CD14-positive monocyte (primary cell): Measurements from ENCODE around the gene SLC38A8. TPM values are rescaled to one million over a fixed set of nuclear protein-coding genes. Genes with fewer than 3 reads are reported as not detected.
A peak's percentile ranks its signal among the peaks of the same experiment; 100 is the strongest.

Experiments
- DNase-seq, 3 donors: peaks; one replicate each; pipeline ENCODE4 v3.0.0-alpha.2; 2011 to 2022
- H2AFZ ChIP-seq: 2 replicates; pipeline ENCODE4 v1.6.0; 2012; ENCODE audit warnings: mild to moderate bottlenecking, low read depth, low read length, inconsistent platforms; ENCODE audit not compliant: insufficient read depth, poor library complexity, severe bottlenecking
- H3K27ac ChIP-seq, 2 donors: 1 replicate in 1 of 2; 2 replicates in 1 of 2; pipeline ENCODE4 v1.5.1; 2012 to 2013; ENCODE audit warnings: low read length in 2 of 2, control low read depth in 1 of 2, inconsistent platforms in 1 of 2, low read depth in 1 of 2, mild to moderate bottlenecking in 1 of 2
- H3K27me3 ChIP-seq, 2 donors: one replicate each; pipeline versions ENCODE4 v1.6.0 to v1.6.1; 2011 to 2013; ENCODE audit warnings: low read length in 2 of 2; ENCODE audit not compliant: control insufficient read depth in 2 of 2, insufficient read depth in 2 of 2
- H3K36me3 ChIP-seq, 2 donors: replicated peaks in 1 of 2; 1 replicate in 1 of 2; 2 replicates in 1 of 2; pipeline versions ENCODE4 v1.5.1 to v1.6.1; 2012 to 2013; ENCODE audit warnings: low read length in 2 of 2, control low read depth in 1 of 2, inconsistent platforms in 1 of 2, mild to moderate bottlenecking in 1 of 2; ENCODE audit not compliant: insufficient read depth in 2 of 2, control insufficient read depth in 1 of 2
- H3K4me1 ChIP-seq, 2 donors: 1 replicate in 1 of 2; 2 replicates in 1 of 2; pipeline versions ENCODE4 v1.5.1 to v1.6.1; 2012 to 2013; ENCODE audit warnings: low read length in 2 of 2, control low read depth in 1 of 2, inconsistent platforms in 1 of 2, mild to moderate bottlenecking in 1 of 2, moderate library complexity in 1 of 2; ENCODE audit not compliant: insufficient read depth in 2 of 2, control insufficient read depth in 1 of 2
- H3K4me2 ChIP-seq: replicated peaks from 2 replicates; pipeline ENCODE3; 2012; ENCODE audit warnings: low read length, moderate library complexity, mild to moderate bottlenecking; ENCODE audit not compliant: poor library complexity, severe bottlenecking; ENCODE audit errors: extremely low read depth
- H3K4me3 ChIP-seq, 3 experiments: fragments of 200-600 bp in 1 of 3; sonication (generic) in 1 of 3; replicated peaks in 1 of 3; 1 replicate in 2 of 3; 2 replicates in 1 of 3; pipeline ENCODE4 v1.5.1; 2011 to 2013; ENCODE audit warnings: low read length in 3 of 3, mild to moderate bottlenecking in 3 of 3, control low read depth in 2 of 3, low read depth in 2 of 3, inconsistent platforms in 1 of 3, moderate library complexity in 1 of 3
- H3K79me2 ChIP-seq: 2 replicates; pipeline ENCODE4 v1.6.0; 2012; ENCODE audit warnings: mild to moderate bottlenecking, control low read depth, inconsistent platforms, low read length, moderate library complexity; ENCODE audit not compliant: insufficient read depth
- H3K9ac ChIP-seq: 2 replicates; pipeline ENCODE4 v1.6.0; 2017; ENCODE audit warnings: low read length, mild to moderate bottlenecking; ENCODE audit not compliant: insufficient read depth, poor library complexity, severe bottlenecking
- H3K9me3 ChIP-seq, 2 donors: replicated peaks in 1 of 2; 1 replicate in 1 of 2; 2 replicates in 1 of 2; pipeline versions ENCODE4 v1.5.1 to v1.6.1; 2012 to 2013; ENCODE audit warnings: low read length in 2 of 2, control low read depth in 1 of 2; ENCODE audit not compliant: control insufficient read depth in 1 of 2, insufficient read depth in 1 of 2
- H4K20me1 ChIP-seq: 2 replicates; pipeline ENCODE4 v1.6.0; 2012; ENCODE audit warnings: mild to moderate bottlenecking, low read length, control low read depth, moderate library complexity; ENCODE audit not compliant: insufficient read depth
- H3K27ac Mint-ChIP-seq, 7 donors: one replicate each; pipeline ENCODE4 v1.8.0; 2020; ENCODE audit warnings: mild to moderate bottlenecking in 7 of 7, mixed read lengths in 7 of 7, moderate library complexity in 6 of 7, inconsistent platforms in 2 of 7
- H3K27me3 Mint-ChIP-seq, 3 donors: one replicate each; pipeline ENCODE4 v1.8.0; 2021 to 2022; ENCODE audit warnings: low read depth in 3 of 3, mild to moderate bottlenecking in 3 of 3, mixed read lengths in 3 of 3, moderate library complexity in 3 of 3, inconsistent platforms in 1 of 3
- H3K36me3 Mint-ChIP-seq, 2 donors: one replicate each; pipeline ENCODE4 v1.8.0; 2020; ENCODE audit warnings: mixed read lengths in 2 of 2, inconsistent platforms in 1 of 2, mild to moderate bottlenecking in 1 of 2
- H3K4me1 Mint-ChIP-seq: one replicate; pipeline ENCODE4 v1.8.0; 2020; ENCODE audit warnings: mild to moderate bottlenecking, mixed read lengths
- H3K4me3 Mint-ChIP-seq, 2 donors: one replicate each; pipeline ENCODE4 v1.8.0; 2020; ENCODE audit warnings: mild to moderate bottlenecking in 2 of 2, mixed read lengths in 2 of 2, moderate library complexity in 1 of 2
- H3K9me3 Mint-ChIP-seq, 7 donors: one replicate each; pipeline ENCODE4 v1.8.0; 2020 to 2022; ENCODE audit warnings: mixed read lengths in 7 of 7, mild to moderate bottlenecking in 6 of 7, moderate library complexity in 6 of 7, inconsistent platforms in 2 of 7
- CTCF ChIP-seq: fragments of 200-600 bp; IDR thresholded peaks from one replicate; pipeline ENCODE4 v1.8.0; 2022; ENCODE audit warnings: antibody characterized with exemption, mild to moderate bottlenecking
- WGBS: methylation state at CpG from one replicate; pipeline ENCODE4 v1.1.5; 2013; ENCODE audit warnings: missing lambda C conversion rate; ENCODE audit not compliant: insufficient coverage; 5-methylcytosine and 5-hydroxymethylcytosine counted together
- intact Hi-C, 2 donors: fragments of 100-400 bp; cut with micrococcal nuclease; formaldehyde crosslinking; loops; one replicate each; pipeline versions ENCODE4 v1.15.0 to v1.15.1; 2023
- polyA plus RNA-seq, 3 donors: library from polyadenylated mRNA; depleted of rRNA in 1 of 3; unstranded in 2 of 3; stranded (reverse) in 1 of 3; fragments of 300-500 nt in 2 of 3; fragments of >200 nt in 1 of 3; fragmentation: Illumina TruSeq in 2 of 3; gene quantifications; 1 replicate in 2 of 3; 2 replicates in 1 of 3; pipeline ENCODE4 v1.2.3, GENCODE V29; 2012 to 2021

The SLC38A8 gene
- polyA plus RNA-seq, 3 donors: not detected

GRCh38 chr16:84041881-84042280 lies 714 bp downstream of the SLC38A8 start:
- H3K36me3 Mint-ChIP-seq: no peaks in the 10 kb centered on the region
- H3K9ac ChIP-seq: no peak overlapping the region
- H3K4me1 ChIP-seq: no peaks in the 10 kb centered on the region
- no peak overlapping the region for H3K27ac Mint-ChIP-seq
- no peaks in the 10 kb centered on the region for H3K4me1 Mint-ChIP-seq
- H3K79me2 ChIP-seq: no peaks in the 10 kb centered on the region
- intact Hi-C loops: no loop called here
- H3K4me3 Mint-ChIP-seq: no peak overlapping the region
- H3K27ac ChIP-seq: no peak overlapping the region
- H3K9me3 Mint-ChIP-seq: peaks cover 0 to 6% (median 0%) of the 10 kb centered on the region in 7 donors
- 85% methylated on average over 16 of the region's 17 CpGs for WGBS
- no peaks in the 10 kb centered on the region for H4K20me1 ChIP-seq
- H3K36me3 ChIP-seq: no peaks in the 10 kb centered on the region
- no peak for DNase-seq
- no peak for TF ChIP-seq CTCF
- no peaks in the 10 kb centered on the region for H3K9me3 ChIP-seq
- H3K27me3 Mint-ChIP-seq: peaks cover 51 to 77% (median 59%) of the 10 kb centered on the region in 3 donors
- no peak overlapping the region for H3K4me3 ChIP-seq
- no peak overlapping the region for H3K4me2 ChIP-seq
- H2AFZ ChIP-seq: no peak overlapping the region
- H3K27me3 ChIP-seq: peaks cover 0 to 47% of the 10 kb centered on the region in 2 donors

- Mint-ChIP-seq H3K27ac (no peak overlapping the region), H3K36me3 (no peaks in the 10 kb centered on the region), H3K4me1 (no peaks in the 10 kb centered on the region), H3K4me3 (peak overlapping the region in 1 of 2 donors; percentile 1), H3K9me3 (peaks cover 5 to 12% (median 6%) of the 10 kb centered on the region in 7 donors), H3K27me3 (peaks cover 56 to 81% (median 64%) of the 10 kb centered on the region in 3 donors)
- peaks cover 4 to 6% of the 10 kb centered on the region in 2 donors for H3K9me3 ChIP-seq
- no peak overlapping the region for H3K4me2 ChIP-seq
- no peaks in the 10 kb centered on the region for H3K4me1 ChIP-seq
- TF ChIP-seq CTCF: no peak
- H3K27ac ChIP-seq: no peak overlapping the region
- intact Hi-C loops: no loop called here
- H3K9ac ChIP-seq: no peak overlapping the region
- H3K27me3 ChIP-seq: peaks cover 0 to 50% of the 10 kb centered on the region in 2 donors
- H4K20me1 ChIP-seq: no peaks in the 10 kb centered on the region
- no peaks in the 10 kb centered on the region for H3K36me3 ChIP-seq
- DNase-seq: no peak
- no peak overlapping the region for H2AFZ ChIP-seq
- WGBS: 92% methylated on average over 35 of the region's 42 CpGs
- no peaks in the 10 kb centered on the region for H3K79me2 ChIP-seq
- no peak overlapping the region for H3K4me3 ChIP-seq
These were observed 1.5 kb downstream of the SLC38A8 start for GRCh38 chr16:84040823-84041820.
